K562 (cell line): ENCODE results near the gene PPFIA3. TPM values are rescaled to one million over a fixed set of nuclear protein-coding genes. Genes with fewer than 3 reads are reported as not detected.

ENCODE experiments used
- C11orf30 ChIP-seq: fragments of 450-650 bp; IDR thresholded peaks from 2 replicates; pipeline ENCODE4 v1.6.1; 2016; ENCODE audit warnings: low read depth, mild to moderate bottlenecking
- EP400 ChIP-seq: fragments of 450-650 bp; IDR thresholded peaks from 2 replicates; pipeline ENCODE4 v1.6.1; 2017; ENCODE audit warnings: antibody characterized with exemption, mild to moderate bottlenecking, moderate library complexity
- ESRRB ChIP-seq: fragments of 250-450 bp; sonication (Bioruptor Pico); IDR thresholded peaks from 2 replicates; pipeline ENCODE4 v1.5.0; 2020; ENCODE audit warnings: mild to moderate bottlenecking, moderate library complexity, borderline replicate concordance
- NBN ChIP-seq: fragments of 450-650 bp; IDR thresholded peaks from 2 replicates; pipeline ENCODE4 v1.6.1; 2016; ENCODE audit warnings: low read depth, mild to moderate bottlenecking
- NFATC3 ChIP-seq: fragments of 450-650 bp; IDR thresholded peaks from 2 replicates; pipeline ENCODE4 v1.6.1; 2017; ENCODE audit warnings: mild to moderate bottlenecking
- ZNF696 ChIP-seq: fragments of 250-450 bp; sonication (Bioruptor Pico); conservative IDR thresholded peaks from 2 replicates; pipeline ENCODE4 v1.4.0; 2020; ENCODE audit warnings: mild to moderate bottlenecking, moderate library complexity
- polyA plus RNA-seq, 8 experiments: library from polyadenylated mRNA; depleted of rRNA in 4 of 8; stranded (reverse) in 5 of 8; unstranded in 3 of 8; fragments of >200 nt; fragmentation: Nextera tagmentation in 2 of 8; fragmentation: Illumina TruSeq in 1 of 8; extraction: Ambion mirVana in 2 of 8; extraction: Trizol in 1 of 8; gene quantifications; 2 replicates each; pipeline versions ENCODE4 v1.2.1 to v1.2.3, GENCODE V29; 2011 to 2014; ENCODE audit warnings: inconsistent platforms in 1 of 8, missing spikeins in 1 of 8
- total RNA-seq, 7 experiments: library from RNA; depleted of rRNA in 6 of 7; stranded (reverse); fragments of >200 nt in 6 of 7; fragmentation: Illumina TruSeq in 2 of 7; extraction: Trizol in 2 of 7; gene quantifications; 2 replicates each; pipeline versions ENCODE4 v1.2.1 to v1.2.3, GENCODE V29; 2011 to 2021; ENCODE audit warnings: low replicate concordance in 1 of 7
- TF ChIP-seq, protein P1 (sequence below): IDR thresholded peaks from 2 replicates; pipeline ENCODE4 v1.6.1; 2014; ENCODE audit warnings: antibody characterized with exemption
- TF ChIP-seq, protein P2 (sequence below): fragments of 450-650 bp; IDR thresholded peaks from 2 replicates; pipeline ENCODE4 v1.6.1; 2016; ENCODE audit warnings: low read depth
- TF ChIP-seq, protein P3 (sequence below): fragments of 250-450 bp; sonication (Bioruptor Pico); IDR thresholded peaks from 2 replicates; pipeline ENCODE4 v1.8.0; 2022; ENCODE audit warnings: moderate library complexity, mild to moderate bottlenecking, inconsistent platforms
- TF ChIP-seq, protein P4 (sequence below): fragments of 450-650 bp; IDR thresholded peaks from 2 replicates; pipeline ENCODE4 v1.6.1; 2017; ENCODE audit warnings: antibody characterized with exemption, mild to moderate bottlenecking
- TF ChIP-seq, protein P5 (sequence below): IDR thresholded peaks from 2 replicates; pipeline ENCODE4 v1.6.1; 2016; ENCODE audit warnings: missing genetic modification characterization, missing compliant biosample characterization

PPFIA3 gene
- total and polyA plus RNA-seq, 9 of the 15 experiments (the other 6 are each of a cell fraction or from before 2014, with no cell fraction given) = 0.10 to 53.0 (median 17.6) TPM

DNA sequence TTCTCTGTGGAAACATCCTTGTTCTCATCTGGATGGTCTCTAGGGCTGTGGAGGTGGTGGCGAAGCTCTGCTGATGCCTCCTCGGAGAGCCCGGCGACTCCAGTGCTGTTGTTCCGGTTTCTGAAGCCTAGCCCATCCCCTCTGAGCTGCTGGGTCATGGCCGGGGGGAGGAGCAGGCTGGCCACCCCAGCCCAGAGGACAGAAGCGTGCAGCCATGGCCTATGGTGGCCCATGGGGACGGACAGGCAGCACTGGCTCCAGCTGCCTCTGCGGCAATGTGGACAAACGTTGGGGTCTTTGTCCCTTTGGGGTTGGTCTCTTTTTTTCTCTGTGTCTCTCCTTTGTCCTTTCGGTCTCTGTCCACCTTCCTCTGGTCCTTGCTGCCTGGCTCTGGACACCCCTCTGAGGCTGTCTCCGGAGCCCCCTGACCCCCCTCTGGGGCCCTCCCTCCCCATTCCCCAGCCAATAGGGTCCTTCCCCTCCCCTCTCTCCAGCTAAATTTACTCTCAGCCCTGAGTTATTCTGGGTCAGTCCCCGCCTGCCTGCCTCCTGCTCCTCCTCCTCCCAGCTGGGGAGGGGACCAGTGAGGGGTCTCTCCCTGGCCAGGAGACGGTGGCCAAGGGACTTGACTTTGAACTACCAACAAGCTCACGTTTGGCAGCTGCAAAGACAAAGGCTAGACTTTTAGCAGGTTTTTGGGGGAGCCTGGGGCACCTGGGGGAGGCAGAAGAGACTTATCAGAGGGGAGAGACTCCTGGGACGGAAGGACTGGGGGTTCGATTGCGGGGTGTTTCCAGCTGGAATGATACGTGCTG is 35.9 kb downstream of the PPFIA3 start, which contains the start of gene HRC (continued):
- TF ChIP-seq NFATC3 = no peak
- TF ChIP-seq, protein P1, sequence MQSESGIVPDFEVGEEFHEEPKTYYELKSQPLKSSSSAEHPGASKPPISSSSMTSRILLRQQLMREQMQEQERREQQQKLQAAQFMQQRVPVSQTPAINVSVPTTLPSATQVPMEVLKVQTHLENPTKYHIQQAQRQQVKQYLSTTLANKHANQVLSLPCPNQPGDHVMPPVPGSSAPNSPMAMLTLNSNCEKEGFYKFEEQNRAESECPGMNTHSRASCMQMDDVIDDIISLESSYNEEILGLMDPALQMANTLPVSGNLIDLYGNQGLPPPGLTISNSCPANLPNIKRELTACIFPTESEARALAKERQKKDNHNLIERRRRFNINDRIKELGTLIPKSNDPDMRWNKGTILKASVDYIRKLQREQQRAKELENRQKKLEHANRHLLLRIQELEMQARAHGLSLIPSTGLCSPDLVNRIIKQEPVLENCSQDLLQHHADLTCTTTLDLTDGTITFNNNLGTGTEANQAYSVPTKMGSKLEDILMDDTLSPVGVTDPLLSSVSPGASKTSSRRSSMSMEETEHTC = no peak
- TF ChIP-seq, protein P2, sequence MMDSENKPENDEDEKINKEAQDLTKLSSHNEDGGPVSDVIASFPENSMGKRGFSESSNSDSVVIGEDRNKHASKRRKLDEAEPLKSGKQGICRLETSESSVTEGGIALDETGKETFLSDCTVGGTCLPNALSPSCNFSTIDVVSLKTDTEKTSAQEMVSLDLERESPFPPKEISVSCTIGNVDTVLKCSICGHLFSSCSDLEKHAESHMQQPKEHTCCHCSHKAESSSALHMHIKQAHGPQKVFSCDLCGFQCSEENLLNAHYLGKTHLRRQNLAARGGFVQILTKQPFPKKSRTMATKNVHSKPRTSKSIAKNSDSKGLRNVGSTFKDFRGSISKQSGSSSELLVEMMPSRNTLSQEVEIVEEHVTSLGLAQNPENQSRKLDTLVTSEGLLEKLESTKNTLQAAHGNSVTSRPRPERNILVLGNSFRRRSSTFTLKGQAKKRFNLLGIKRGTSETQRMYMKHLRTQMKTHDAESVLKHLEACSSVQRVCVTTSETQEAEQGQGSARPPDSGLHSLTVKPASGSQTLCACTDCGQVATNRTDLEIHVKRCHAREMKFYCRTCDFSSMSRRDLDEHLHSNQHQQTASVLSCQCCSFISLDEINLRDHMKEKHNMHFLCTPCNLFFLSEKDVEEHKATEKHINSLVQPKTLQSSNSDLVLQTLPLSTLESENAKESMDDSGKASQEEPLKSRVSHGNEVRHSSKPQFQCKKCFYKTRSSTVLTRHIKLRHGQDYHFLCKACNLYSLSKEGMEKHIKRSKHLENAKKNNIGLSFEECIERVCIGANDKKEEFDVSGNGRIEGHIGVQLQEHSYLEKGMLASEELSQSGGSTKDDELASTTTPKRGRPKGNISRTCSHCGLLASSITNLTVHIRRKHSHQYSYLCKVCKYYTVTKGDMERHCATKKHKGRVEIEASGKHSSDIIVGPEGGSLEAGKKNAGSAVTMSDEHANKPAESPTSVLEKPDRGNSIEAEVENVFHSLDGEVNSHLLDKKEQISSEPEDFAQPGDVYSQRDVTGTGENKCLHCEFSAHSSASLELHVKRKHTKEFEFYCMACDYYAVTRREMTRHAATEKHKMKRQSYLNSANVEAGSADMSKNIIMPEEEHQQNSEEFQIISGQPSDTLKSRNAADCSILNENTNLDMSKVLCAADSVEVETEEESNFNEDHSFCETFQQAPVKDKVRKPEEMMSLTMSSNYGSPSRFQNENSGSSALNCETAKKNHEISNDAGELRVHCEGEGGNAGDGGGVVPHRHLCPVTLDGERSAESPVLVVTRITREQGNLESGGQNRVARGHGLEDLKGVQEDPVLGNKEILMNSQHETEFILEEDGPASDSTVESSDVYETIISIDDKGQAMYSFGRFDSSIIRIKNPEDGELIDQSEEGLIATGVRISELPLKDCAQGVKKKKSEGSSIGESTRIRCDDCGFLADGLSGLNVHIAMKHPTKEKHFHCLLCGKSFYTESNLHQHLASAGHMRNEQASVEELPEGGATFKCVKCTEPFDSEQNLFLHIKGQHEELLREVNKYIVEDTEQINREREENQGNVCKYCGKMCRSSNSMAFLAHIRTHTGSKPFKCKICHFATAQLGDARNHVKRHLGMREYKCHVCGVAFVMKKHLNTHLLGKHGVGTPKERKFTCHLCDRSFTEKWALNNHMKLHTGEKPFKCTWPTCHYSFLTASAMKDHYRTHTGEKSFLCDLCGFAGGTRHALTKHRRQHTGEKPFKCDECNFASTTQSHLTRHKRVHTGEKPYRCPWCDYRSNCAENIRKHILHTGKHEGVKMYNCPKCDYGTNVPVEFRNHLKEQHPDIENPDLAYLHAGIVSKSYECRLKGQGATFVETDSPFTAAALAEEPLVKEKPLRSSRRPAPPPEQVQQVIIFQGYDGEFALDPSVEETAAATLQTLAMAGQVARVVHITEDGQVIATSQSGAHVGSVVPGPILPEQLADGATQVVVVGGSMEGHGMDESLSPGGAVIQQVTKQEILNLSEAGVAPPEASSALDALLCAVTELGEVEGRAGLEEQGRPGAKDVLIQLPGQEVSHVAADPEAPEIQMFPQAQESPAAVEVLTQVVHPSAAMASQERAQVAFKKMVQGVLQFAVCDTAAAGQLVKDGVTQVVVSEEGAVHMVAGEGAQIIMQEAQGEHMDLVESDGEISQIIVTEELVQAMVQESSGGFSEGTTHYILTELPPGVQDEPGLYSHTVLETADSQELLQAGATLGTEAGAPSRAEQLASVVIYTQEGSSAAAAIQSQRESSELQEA = peak; percentile 89
- TF ChIP-seq, protein P3, sequence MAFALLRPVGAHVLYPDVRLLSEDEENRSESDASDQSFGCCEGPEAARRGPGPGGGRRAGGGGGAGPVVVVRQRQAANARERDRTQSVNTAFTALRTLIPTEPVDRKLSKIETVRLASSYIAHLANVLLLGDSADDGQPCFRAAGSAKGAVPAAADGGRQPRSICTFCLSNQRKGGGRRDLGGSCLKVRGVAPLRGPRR (CRISPR knock-in tag) = no peak
- peak; percentile 85; the same call in 1 of the 2 replicates for TF ChIP-seq EP400
- TF ChIP-seq, protein P4, sequence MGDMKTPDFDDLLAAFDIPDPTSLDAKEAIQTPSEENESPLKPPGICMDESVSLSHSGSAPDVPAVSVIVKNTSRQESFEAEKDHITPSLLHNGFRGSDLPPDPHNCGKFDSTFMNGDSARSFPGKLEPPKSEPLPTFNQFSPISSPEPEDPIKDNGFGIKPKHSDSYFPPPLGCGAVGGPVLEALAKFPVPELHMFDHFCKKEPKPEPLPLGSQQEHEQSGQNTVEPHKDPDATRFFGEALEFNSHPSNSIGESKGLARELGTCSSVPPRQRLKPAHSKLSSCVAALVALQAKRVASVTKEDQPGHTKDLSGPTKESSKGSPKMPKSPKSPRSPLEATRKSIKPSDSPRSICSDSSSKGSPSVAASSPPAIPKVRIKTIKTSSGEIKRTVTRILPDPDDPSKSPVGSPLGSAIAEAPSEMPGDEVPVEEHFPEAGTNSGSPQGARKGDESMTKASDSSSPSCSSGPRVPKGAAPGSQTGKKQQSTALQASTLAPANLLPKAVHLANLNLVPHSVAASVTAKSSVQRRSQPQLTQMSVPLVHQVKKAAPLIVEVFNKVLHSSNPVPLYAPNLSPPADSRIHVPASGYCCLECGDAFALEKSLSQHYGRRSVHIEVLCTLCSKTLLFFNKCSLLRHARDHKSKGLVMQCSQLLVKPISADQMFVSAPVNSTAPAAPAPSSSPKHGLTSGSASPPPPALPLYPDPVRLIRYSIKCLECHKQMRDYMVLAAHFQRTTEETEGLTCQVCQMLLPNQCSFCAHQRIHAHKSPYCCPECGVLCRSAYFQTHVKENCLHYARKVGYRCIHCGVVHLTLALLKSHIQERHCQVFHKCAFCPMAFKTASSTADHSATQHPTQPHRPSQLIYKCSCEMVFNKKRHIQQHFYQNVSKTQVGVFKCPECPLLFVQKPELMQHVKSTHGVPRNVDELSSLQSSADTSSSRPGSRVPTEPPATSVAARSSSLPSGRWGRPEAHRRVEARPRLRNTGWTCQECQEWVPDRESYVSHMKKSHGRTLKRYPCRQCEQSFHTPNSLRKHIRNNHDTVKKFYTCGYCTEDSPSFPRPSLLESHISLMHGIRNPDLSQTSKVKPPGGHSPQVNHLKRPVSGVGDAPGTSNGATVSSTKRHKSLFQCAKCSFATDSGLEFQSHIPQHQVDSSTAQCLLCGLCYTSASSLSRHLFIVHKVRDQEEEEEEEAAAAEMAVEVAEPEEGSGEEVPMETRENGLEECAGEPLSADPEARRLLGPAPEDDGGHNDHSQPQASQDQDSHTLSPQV = peak; percentile 17; the same call in 1 of the 2 replicates
- TF ChIP-seq NBN = peak; percentile 81
- TF ChIP-seq ZNF696 (CRISPR knock-in tag) = no peak
- peak; percentile 55; the same call in 1 of the 2 replicates for TF ChIP-seq C11orf30
- TF ChIP-seq, protein P5, sequence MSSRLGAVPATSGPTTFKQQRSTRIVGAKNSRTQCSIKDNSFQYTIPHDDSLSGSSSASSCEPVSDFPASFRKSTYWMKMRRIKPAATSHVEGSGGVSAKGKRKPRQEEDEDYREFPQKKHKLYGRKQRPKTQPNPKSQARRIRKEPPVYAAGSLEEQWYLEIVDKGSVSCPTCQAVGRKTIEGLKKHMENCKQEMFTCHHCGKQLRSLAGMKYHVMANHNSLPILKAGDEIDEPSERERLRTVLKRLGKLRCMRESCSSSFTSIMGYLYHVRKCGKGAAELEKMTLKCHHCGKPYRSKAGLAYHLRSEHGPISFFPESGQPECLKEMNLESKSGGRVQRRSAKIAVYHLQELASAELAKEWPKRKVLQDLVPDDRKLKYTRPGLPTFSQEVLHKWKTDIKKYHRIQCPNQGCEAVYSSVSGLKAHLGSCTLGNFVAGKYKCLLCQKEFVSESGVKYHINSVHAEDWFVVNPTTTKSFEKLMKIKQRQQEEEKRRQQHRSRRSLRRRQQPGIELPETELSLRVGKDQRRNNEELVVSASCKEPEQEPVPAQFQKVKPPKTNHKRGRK (tag) = no peak
- no peak for TF ChIP-seq ESRRB (CRISPR knock-in tag)
